CD4-positive, alpha-beta T cell treated with Interleukin-6 for 4 hours (primary cell): ENCODE measurements around the gene NUTM2G.
"Not testable (repeated sequence)": the region's sequence is repeated elsewhere in the genome, so short reads cannot be mapped to it uniquely, and the experiment has no call there.

ENCODE experiments used
- DNase-seq: peaks from one replicate; pipeline ENCODE4 v3.0.0-alpha.2; 2020; ENCODE audit warnings: mixed read lengths

The NUTM2G gene

GRCh38 chr9:96949346-96949745, 20.7 kb downstream of the NUTM2G start:
- not testable (repeated sequence) for DNase-seq

- DNase-seq = not testable (repeated sequence)
Observed at GRCh38 chr9:96950539-96950938, 21.9 kb downstream of the NUTM2G start.

DNA sequence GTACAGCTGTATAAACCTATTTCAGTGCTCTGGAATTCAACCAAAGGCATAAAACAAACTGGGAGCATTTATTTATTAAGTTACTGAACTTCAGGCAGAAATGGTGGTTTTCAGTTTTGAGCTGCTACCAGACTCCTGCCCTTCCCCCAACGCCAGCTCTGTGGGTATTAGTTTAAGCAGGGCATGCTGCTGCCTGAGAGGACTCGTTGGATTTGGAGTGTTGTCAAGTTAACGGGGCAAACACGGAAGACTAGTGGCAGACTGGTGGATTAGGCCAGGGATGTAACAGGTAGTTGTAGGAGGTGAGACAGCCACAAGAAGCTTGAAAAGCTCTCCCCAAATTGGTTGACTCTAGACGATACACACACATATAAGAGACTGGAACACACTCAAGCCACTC, 38.9 kb downstream of the NUTM2G start:
- DNase-seq = not testable (repeated sequence)

- not testable (repeated sequence) for DNase-seq
Observed at GRCh38 chr9:96972552-96972951, 43.9 kb downstream of the NUTM2G start.

GRCh38 chr9:96974037-96974436, 45.4 kb downstream of the NUTM2G start:
- DNase-seq = not testable (repeated sequence)

DNA sequence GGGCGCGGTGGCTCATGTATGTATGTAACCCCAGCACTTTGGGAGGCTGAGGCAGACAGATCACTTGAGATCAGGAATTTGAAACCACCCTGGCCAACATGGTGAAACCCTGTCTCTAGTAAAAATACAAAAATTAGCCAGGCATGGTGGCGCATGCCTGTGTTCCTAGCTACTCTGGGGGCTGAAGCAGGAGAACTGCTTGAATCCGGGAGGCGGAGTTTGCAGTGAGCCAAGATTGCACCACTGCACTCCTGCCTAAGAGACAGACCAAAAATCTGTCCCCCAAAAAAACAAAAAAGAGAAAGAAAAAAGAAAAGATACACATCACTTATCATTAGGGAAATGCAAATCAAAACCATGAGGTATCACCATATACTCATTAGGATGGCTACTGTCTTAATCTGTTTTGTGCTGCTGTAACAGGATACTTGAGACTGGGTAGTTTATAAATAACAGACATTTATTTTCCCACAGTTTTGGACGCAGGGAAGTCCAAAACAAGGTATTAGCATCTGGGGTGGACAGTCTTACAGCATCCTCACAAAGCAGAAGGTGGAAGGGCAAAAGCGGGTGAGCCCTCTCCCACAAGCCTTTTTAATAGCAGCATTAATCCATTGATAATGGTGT, 55.0 kb downstream of the NUTM2G start:
- not testable (repeated sequence) for DNase-seq

GRCh38 chr9:96984139-96984538, 55.5 kb downstream of the NUTM2G start:
- DNase-seq = not testable (repeated sequence)

GRCh38 chr9:96984887-96985286, 56.2 kb downstream of the NUTM2G start:
- DNase-seq = not testable (repeated sequence)
